ENCODE results near the gene GSDMA. TPM values are rescaled to one million over a fixed set of nuclear protein-coding genes. Genes with fewer than 3 reads are reported as not detected.

Gene GSDMA
- total RNA-seq, 1 donor from 2014 or later = not detected

DNA sequence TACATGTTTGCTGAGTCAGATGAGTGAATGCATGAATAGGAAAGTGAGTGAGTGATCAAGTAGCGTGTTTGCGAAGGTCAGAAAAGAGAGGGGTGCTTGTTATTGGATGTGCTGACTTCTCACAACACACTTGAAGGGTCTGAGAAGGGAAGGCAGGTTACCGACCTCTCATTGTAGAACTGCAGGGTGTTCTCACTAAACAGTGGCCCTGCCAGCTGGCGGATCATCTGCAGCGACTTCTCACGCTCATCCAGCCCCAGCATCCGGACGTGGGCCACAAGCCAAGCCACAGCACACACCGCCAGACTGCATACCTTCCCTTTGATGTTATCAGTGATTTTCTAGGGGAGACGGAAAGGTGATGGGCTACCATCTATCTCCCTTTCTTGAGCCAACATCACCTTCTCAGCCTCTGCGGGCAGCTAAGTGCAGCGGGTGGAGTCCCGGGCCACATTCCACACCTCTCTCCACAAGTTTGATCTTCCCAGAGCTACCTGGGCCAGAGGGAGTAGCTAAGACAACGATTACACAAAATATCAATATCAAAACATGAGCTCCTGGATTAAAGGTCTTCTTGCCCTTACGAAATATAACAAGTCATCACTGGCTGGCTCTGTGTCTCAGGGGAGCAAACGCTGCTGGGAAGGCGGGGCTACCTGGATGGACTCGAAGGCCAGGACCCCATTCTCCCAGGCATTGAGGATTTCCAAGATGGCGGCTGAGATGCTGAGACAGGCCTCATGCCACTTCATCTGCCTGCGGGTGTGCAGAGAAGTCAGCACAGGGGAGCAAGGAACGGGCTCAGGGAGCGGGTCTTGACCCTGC, 63.4 kb downstream of the GSDMA start:
- H3K9ac ChIP-seq (ENCODE audit: low read length) = peak overlapping the region; percentile 25
- no peaks in the 10 kb centered on the region for H3K27me3 Mint-ChIP-seq (ENCODE audit: low read depth, unreplicated experiment)
- H3K9me3 ChIP-seq (ENCODE audit: insufficient read depth, low read depth, low read length) = no peaks in the 10 kb centered on the region
- peaks cover 4% of the 10 kb centered on the region for H4K20me1 ChIP-seq (ENCODE audit: insufficient read depth, low read length)
- peaks cover 5% of the 10 kb centered on the region for H3K4me1 Mint-ChIP-seq (ENCODE audit: low read depth, unreplicated experiment)
- no peak overlapping the region for H3K4me3 Mint-ChIP-seq (ENCODE audit: unreplicated experiment)
- H3K27ac ChIP-seq (ENCODE audit: low read depth, low read length) = peak overlapping the region; percentile 62
- H3K27ac Mint-ChIP-seq (ENCODE audit: unreplicated experiment) = no peak overlapping the region
- peak; percentile 60 for DNase-seq (ENCODE audit: low read depth)
- peak overlapping the region; percentile 38 for H3K4me2 ChIP-seq (ENCODE audit: low read length)
- H3K79me2 ChIP-seq (ENCODE audit: insufficient read depth, low read length) = no peaks in the 10 kb centered on the region
- peaks cover 20% of the 10 kb centered on the region for H3K36me3 ChIP-seq (ENCODE audit: insufficient read depth, low read length)
- no peak overlapping the region for H3K4me3 ChIP-seq (ENCODE audit: insufficient read depth, low read depth, low read length)
- H3K4me1 ChIP-seq (ENCODE audit: insufficient read depth, low read length) = peaks cover 39% of the 10 kb centered on the region
- no peak overlapping the region for H2AFZ ChIP-seq (ENCODE audit: low read depth, low read length)
- TF ChIP-seq, protein P1, sequence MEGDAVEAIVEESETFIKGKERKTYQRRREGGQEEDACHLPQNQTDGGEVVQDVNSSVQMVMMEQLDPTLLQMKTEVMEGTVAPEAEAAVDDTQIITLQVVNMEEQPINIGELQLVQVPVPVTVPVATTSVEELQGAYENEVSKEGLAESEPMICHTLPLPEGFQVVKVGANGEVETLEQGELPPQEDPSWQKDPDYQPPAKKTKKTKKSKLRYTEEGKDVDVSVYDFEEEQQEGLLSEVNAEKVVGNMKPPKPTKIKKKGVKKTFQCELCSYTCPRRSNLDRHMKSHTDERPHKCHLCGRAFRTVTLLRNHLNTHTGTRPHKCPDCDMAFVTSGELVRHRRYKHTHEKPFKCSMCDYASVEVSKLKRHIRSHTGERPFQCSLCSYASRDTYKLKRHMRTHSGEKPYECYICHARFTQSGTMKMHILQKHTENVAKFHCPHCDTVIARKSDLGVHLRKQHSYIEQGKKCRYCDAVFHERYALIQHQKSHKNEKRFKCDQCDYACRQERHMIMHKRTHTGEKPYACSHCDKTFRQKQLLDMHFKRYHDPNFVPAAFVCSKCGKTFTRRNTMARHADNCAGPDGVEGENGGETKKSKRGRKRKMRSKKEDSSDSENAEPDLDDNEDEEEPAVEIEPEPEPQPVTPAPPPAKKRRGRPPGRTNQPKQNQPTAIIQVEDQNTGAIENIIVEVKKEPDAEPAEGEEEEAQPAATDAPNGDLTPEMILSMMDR (IDR thresholded peaks at IDR 0.05; ENCODE audit: insufficient read depth, low read depth, low read length) = no peak
- no peak for TF ChIP-seq EZH2 (IDR thresholded peaks at IDR 0.05; ENCODE audit: insufficient read depth, low read length)
- peaks cover 17% of the 10 kb centered on the region for H3K36me3 Mint-ChIP-seq (ENCODE audit: low read depth, unreplicated experiment)
- no peaks in the 10 kb centered on the region for H3K27me3 ChIP-seq (ENCODE audit: insufficient read depth, low read length)
- no peaks in the 10 kb centered on the region for H3K9me3 Mint-ChIP-seq (ENCODE audit: unreplicated experiment)
- FAIRE-seq = no peak

DNA sequence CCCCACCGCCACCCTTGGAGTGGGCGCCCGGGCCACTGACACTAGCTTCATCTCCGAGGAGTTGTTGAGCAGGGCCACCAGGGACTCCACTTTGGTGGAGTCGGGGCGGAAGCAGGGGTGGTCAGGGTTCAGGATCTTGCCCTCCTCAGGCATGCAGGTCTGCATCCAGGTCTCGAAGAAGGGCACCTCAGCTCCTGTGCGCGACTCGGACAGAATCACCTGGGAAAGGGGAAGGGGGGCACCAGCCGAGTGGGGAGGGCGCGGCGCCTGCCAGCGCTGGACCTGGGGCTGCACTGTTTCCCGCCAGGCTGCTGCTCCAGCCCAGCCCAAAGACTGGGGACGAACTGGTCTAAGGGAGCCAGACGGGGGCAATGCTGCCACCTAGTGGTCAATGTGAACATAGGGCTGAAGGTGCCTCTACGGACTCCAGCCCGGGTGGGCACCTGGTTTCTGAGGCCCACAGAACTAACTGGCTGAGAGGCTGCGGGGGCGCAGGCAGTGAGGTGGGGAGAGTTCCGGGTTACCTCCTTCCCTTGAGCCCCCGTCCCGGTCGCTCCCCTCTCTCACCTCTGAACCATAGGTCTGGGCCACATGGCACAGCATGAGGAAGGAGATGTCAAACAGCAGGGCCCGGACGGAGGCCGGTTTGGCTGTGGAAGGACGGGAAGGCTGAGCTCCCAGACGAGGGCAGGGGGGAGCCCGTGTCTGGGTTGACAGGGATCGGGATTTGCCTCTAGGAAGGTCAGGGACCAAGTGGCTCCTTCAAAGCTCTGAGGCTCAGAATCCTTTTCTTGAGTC, 64.2 kb downstream of the GSDMA start:
- H2AFZ ChIP-seq (ENCODE audit: low read depth, low read length) = no peak overlapping the region

More for the DNA sequence above, 64.2 kb downstream of the GSDMA start:
- Mint-ChIP-seq H3K4me3 (ENCODE audit: unreplicated experiment) (no peak overlapping the region), H3K27me3 (ENCODE audit: low read depth, unreplicated experiment) (no peaks in the 10 kb centered on the region), H3K36me3 (ENCODE audit: low read depth, unreplicated experiment) (peaks cover 18% of the 10 kb centered on the region), H3K9me3 (ENCODE audit: unreplicated experiment) (no peaks in the 10 kb centered on the region), H3K4me1 (ENCODE audit: low read depth, unreplicated experiment) (no peaks in the 10 kb centered on the region), H3K27ac (ENCODE audit: unreplicated experiment) (no peak overlapping the region)
- FAIRE-seq = no peak
- no peaks in the 10 kb centered on the region for H3K27me3 ChIP-seq (ENCODE audit: insufficient read depth, low read length)
- no peak overlapping the region for H3K4me3 ChIP-seq (ENCODE audit: insufficient read depth, low read depth, low read length)
- H3K4me1 ChIP-seq (ENCODE audit: insufficient read depth, low read length) = peaks cover 31% of the 10 kb centered on the region
- H3K4me2 ChIP-seq (ENCODE audit: low read length) = no peak overlapping the region
- no peak for TF ChIP-seq EZH2 (IDR thresholded peaks at IDR 0.05; ENCODE audit: insufficient read depth, low read length)
- TF ChIP-seq, protein P1 (IDR thresholded peaks at IDR 0.05; ENCODE audit: insufficient read depth, low read depth, low read length) = peak; percentile 73
- peak; percentile 40 for DNase-seq (ENCODE audit: low read depth)
- H3K36me3 ChIP-seq (ENCODE audit: insufficient read depth, low read length) = peaks cover 22% of the 10 kb centered on the region
- H3K9me3 ChIP-seq (ENCODE audit: insufficient read depth, low read depth, low read length) = no peaks in the 10 kb centered on the region
- H3K27ac ChIP-seq (ENCODE audit: low read depth, low read length) = no peak overlapping the region
- no peak overlapping the region for H3K9ac ChIP-seq (ENCODE audit: low read length)
- peaks cover 9% of the 10 kb centered on the region for H4K20me1 ChIP-seq (ENCODE audit: insufficient read depth, low read length)
- no peaks in the 10 kb centered on the region for H3K79me2 ChIP-seq (ENCODE audit: insufficient read depth, low read length)

Small RNAs within 50 kb of the gene (microRNA-seq; reads per million reads assigned to microRNA genes)
- gene MIR6884 = 3.6 reads per million, percentile 11 among the genes with 10 or more reads in this experiment

Other genes starting within 250 kb of the GSDMA start
- gene MIEN1, start 232.5 kb upstream of the GSDMA start, total RNA-seq = 38.9 and 41.3 TPM in 2 replicates
- gene GRB7, start 225.1 kb upstream of the GSDMA start, total RNA-seq = 1.8 and 3.3 TPM in 2 replicates
- gene IKZF3, start 98.7 kb upstream of the GSDMA start, total RNA-seq = 0.34 and 0.41 TPM in 2 replicates
- gene ZPBP2, start 94.8 kb upstream of the GSDMA start, total RNA-seq = not detected in 2 replicates
- 12.1 and 12.4 TPM in 2 replicates for gene GSDMB, start 44.4 kb upstream of the GSDMA start, total RNA-seq
- gene ORMDL3, start 35.4 kb upstream of the GSDMA start, total RNA-seq = 65.3 and 70.2 TPM in 2 replicates
- gene LRRC3C, start 35.3 kb upstream of the GSDMA start, total RNA-seq = not detected in 2 replicates
- 129 and 134 TPM in 2 replicates for gene PSMD3, start 17.8 kb downstream of the GSDMA start, total RNA-seq
- gene CSF3, start 52.4 kb downstream of the GSDMA start, total RNA-seq = not detected in 2 replicates
- gene MED24, start 91.4 kb downstream of the GSDMA start, total RNA-seq = 49.2 and 56.4 TPM in 2 replicates
- gene THRA, start 100.0 kb downstream of the GSDMA start, total RNA-seq = 16.7 and 20.4 TPM in 2 replicates
- 8.7 and 10.1 TPM in 2 replicates for gene NR1D1, start 137.6 kb downstream of the GSDMA start, total RNA-seq
- gene MSL1, start 159.0 kb downstream of the GSDMA start, total RNA-seq = 81.9 and 83.3 TPM in 2 replicates
- gene CASC3, start 177.5 kb downstream of the GSDMA start, total RNA-seq = 55.0 and 56.1 TPM in 2 replicates
- 6.8 and 7.0 TPM in 2 replicates for gene RAPGEFL1, start 214.5 kb downstream of the GSDMA start, total RNA-seq

All from astrocyte (in vitro differentiated cells and primary cell).